H1 (cell line): ENCODE measurements around the gene TSPEAR. TPM values are rescaled to one million over a fixed set of nuclear protein-coding genes. Genes with fewer than 3 reads are reported as not detected.

ENCODE experiments used
- CTCF ChIA-PET: fragments of 300-600 bp; sonication (Branson Sonifier 250); formaldehyde crosslinking; loops from one replicate; lab custom pipeline; 2021; ENCODE audit not compliant: partially characterized antibody; lab: Charles Lee
- POLR2A ChIA-PET: fragments of 300-600 bp; sonication (Branson Sonifier 250); formaldehyde crosslinking; loops from one replicate; lab custom pipeline; 2021; ENCODE audit warnings: inconsistent platforms; ENCODE audit not compliant: partially characterized antibody; lab: Charles Lee
- DNase-seq, 2 experiments: peaks; one replicate each; pipeline versions ENCODE4 v3.0.0 to v3.0.0-alpha.2; 2010 to 2022; ENCODE audit warnings: low spot score in 2 of 2, low read depth in 1 of 2, mixed read lengths in 1 of 2
- FAIRE-seq: peaks from 2 replicates; lab custom pipeline; 2011; peaks lifted over from hg19 to GRCh38; lab: Jason Lieb, UNC
- H2AFZ ChIP-seq: 2 replicates; pipeline ENCODE4 v1.8.1; 2012; ENCODE audit warnings: low read length, inconsistent platforms
- H2AK5ac ChIP-seq: 2 replicates; pipeline ENCODE4 v1.6.1; 2013; ENCODE audit warnings: low read depth, low read length
- H2BK120ac ChIP-seq: replicated peaks from 2 replicates; pipeline ENCODE3; 2013; ENCODE audit warnings: low read depth, low read length, inconsistent platforms
- H2BK12ac ChIP-seq: 2 replicates; pipeline ENCODE4 v1.6.1; 2013; ENCODE audit warnings: low read depth, low read length
- H2BK15ac ChIP-seq: 2 replicates; pipeline ENCODE4 v1.6.1; 2013; ENCODE audit warnings: low read length
- H2BK20ac ChIP-seq: 2 replicates; pipeline ENCODE4 v1.6.1; 2013; ENCODE audit warnings: low read length
- H2BK5ac ChIP-seq: 2 replicates; pipeline ENCODE4 v1.6.1; 2013; ENCODE audit warnings: low read depth, low read length
- H3K14ac ChIP-seq: 2 replicates; pipeline ENCODE4 v1.6.1; 2013; ENCODE audit warnings: inconsistent platforms; ENCODE audit not compliant: insufficient read length
- H3K18ac ChIP-seq: 2 replicates; pipeline ENCODE4 v1.6.1; 2013; ENCODE audit warnings: low read length; ENCODE audit errors: extremely low read depth
- H3K23ac ChIP-seq: 2 replicates; pipeline ENCODE4 v1.6.1; 2013; ENCODE audit warnings: inconsistent platforms; ENCODE audit not compliant: insufficient read length
- H3K23me2 ChIP-seq: 2 replicates; pipeline ENCODE4 v1.6.1; 2013; ENCODE audit warnings: low read depth, low read length
- H3K27ac ChIP-seq: 2 replicates; pipeline ENCODE4 v1.6.1; 2011; ENCODE audit warnings: low read depth, low read length, inconsistent platforms
- H3K27me3 ChIP-seq, 4 experiments: replicated peaks in 1 of 4; 1 replicate in 1 of 4; 2 replicates in 3 of 4; pipeline versions ENCODE4 v1.6.1 to v1.8.1; 2011 to 2013; ENCODE audit warnings: low read length in 3 of 4, mild to moderate bottlenecking in 3 of 4, inconsistent platforms in 2 of 4, mixed read lengths in 2 of 4, moderate library complexity in 1 of 4; ENCODE audit not compliant: control insufficient read depth in 3 of 4, insufficient read depth in 3 of 4; ENCODE audit errors: extremely low read depth in 1 of 4
- H3K36me3 ChIP-seq, 4 experiments: 2 replicates each; pipeline versions ENCODE4 v1.6.1 to v1.8.1; 2011 to 2013; ENCODE audit warnings: mild to moderate bottlenecking in 4 of 4, low read length in 3 of 4, moderate library complexity in 2 of 4, control low read depth in 1 of 4, inconsistent platforms in 1 of 4; ENCODE audit not compliant: insufficient read depth in 4 of 4, control insufficient read depth in 2 of 4
- H3K4ac ChIP-seq: replicated peaks from 2 replicates; pipeline ENCODE3; 2013; ENCODE audit warnings: low read length, low read depth, mixed read lengths, inconsistent platforms; ENCODE audit not compliant: insufficient read length
- H3K4me1 ChIP-seq, 4 experiments: replicated peaks in 1 of 4; 1 replicate in 1 of 4; 2 replicates in 3 of 4; pipeline versions ENCODE4 v1.6.1 to v1.8.1; 2011 to 2013; ENCODE audit warnings: low read length in 3 of 4, inconsistent platforms in 2 of 4, mixed read lengths in 1 of 4; ENCODE audit not compliant: insufficient read depth in 4 of 4, control insufficient read depth in 3 of 4
- H3K4me2 ChIP-seq, 2 experiments: 2 replicates each; pipeline versions ENCODE4 v1.6.1 to v1.8.1; 2011 to 2013; ENCODE audit warnings: low read depth in 2 of 2, low read length in 2 of 2, control low read depth in 1 of 2, inconsistent platforms in 1 of 2, mild to moderate bottlenecking in 1 of 2; ENCODE audit not compliant: insufficient read depth in 1 of 2
- H3K4me3 ChIP-seq, 4 experiments: fragments of 200-600, 300-600 bp in 1 of 4; sonication (generic), shearing (Covaris generic), sonication (Bioruptor Twin) in 1 of 4; 2 replicates each; pipeline versions ENCODE4 v1.5.1 to v1.8.1; 2011 to 2016; ENCODE audit warnings: low read length in 4 of 4, low read depth in 3 of 4, control low read depth in 2 of 4, inconsistent platforms in 2 of 4, mild to moderate bottlenecking in 2 of 4, mixed read lengths in 1 of 4, moderate library complexity in 1 of 4; ENCODE audit not compliant: insufficient read depth in 2 of 4; ENCODE audit errors: extremely low read depth in 1 of 4
- H3K56ac ChIP-seq: replicated peaks from 2 replicates; pipeline ENCODE3; 2013; ENCODE audit warnings: low read depth, mild to moderate bottlenecking, mixed read lengths, low read length, inconsistent platforms; ENCODE audit not compliant: insufficient read length
- H3K79me1 ChIP-seq: 2 replicates; pipeline ENCODE4 v1.6.1; 2013; ENCODE audit warnings: low read depth, low read length, control low read depth
- H3K79me2 ChIP-seq, 2 experiments: 2 replicates each; pipeline versions ENCODE4 v1.6.1 to v1.8.1; 2012 to 2013; ENCODE audit warnings: low read length in 2 of 2, mild to moderate bottlenecking in 2 of 2, inconsistent platforms in 1 of 2; ENCODE audit not compliant: insufficient read depth in 2 of 2, control insufficient read depth in 1 of 2
- H3K9ac ChIP-seq, 4 experiments: replicated peaks in 1 of 4; 1 replicate in 1 of 4; 2 replicates in 3 of 4; pipeline versions ENCODE4 v1.6.1 to v1.8.1; 2011 to 2013; ENCODE audit warnings: low read depth in 3 of 4, low read length in 3 of 4, control low read depth in 2 of 4, mild to moderate bottlenecking in 2 of 4, moderate library complexity in 2 of 4, inconsistent platforms in 1 of 4; ENCODE audit errors: extremely low read depth in 1 of 4
- H3K9me3 ChIP-seq, 2 experiments: 2 replicates each; pipeline versions ENCODE4 v1.6.1 to v1.8.1; 2012 to 2013; ENCODE audit warnings: mild to moderate bottlenecking in 2 of 2, moderate library complexity in 2 of 2, control low read depth in 1 of 2, inconsistent platforms in 1 of 2, low read depth in 1 of 2, low read length in 1 of 2, mixed read lengths in 1 of 2; ENCODE audit not compliant: insufficient read depth in 2 of 2
- H4K20me1 ChIP-seq, 2 experiments: replicated peaks in 1 of 2; 2 replicates each; pipeline versions ENCODE3 to v1.8.1; 2011 to 2013; ENCODE audit warnings: inconsistent platforms in 2 of 2, low read length in 2 of 2, mild to moderate bottlenecking in 1 of 2; ENCODE audit not compliant: insufficient read depth in 2 of 2, control insufficient read depth in 1 of 2
- H4K5ac ChIP-seq: 2 replicates; pipeline ENCODE4 v1.6.1; 2013; ENCODE audit warnings: low read length, low read depth, mixed read lengths, inconsistent platforms; ENCODE audit not compliant: insufficient read length
- H4K8ac ChIP-seq: 2 replicates; pipeline ENCODE4 v1.8.0; 2013; ENCODE audit warnings: mild to moderate bottlenecking, moderate library complexity, low read length, inconsistent platforms; ENCODE audit not compliant: insufficient read depth; ENCODE audit errors: extremely low read depth
- H4K91ac ChIP-seq: replicated peaks from 2 replicates; pipeline ENCODE3; 2013; ENCODE audit warnings: low read length, mixed read lengths, inconsistent platforms; ENCODE audit not compliant: insufficient read length
- ASH2L ChIP-seq: fragments of 200-600, 300-600 bp; sonication (generic); IDR thresholded peaks from one replicate; pipeline ENCODE4 v1.7.1; 2017; ENCODE audit warnings: low read length
- CBX5 ChIP-seq: fragments of 300-800, 300-1000 bp; sonication (generic); IDR thresholded peaks from 2 replicates; pipeline ENCODE4 v1.7.1; 2016; ENCODE audit warnings: antibody characterized with exemption, low read length, low read depth
- CHD2 ChIP-seq: IDR thresholded peaks from 2 replicates; pipeline ENCODE4 v1.6.1; 2012; ENCODE audit warnings: low read length, improper control_type of control experiment
- EZH2 ChIP-seq: fragments of 200-600 bp; sonication (generic); IDR thresholded peaks from 2 replicates; pipeline ENCODE4 v1.7.1; 2012; ENCODE audit warnings: low read depth, mild to moderate bottlenecking, moderate library complexity, low read length, inconsistent platforms; ENCODE audit not compliant: severe bottlenecking
- GTF2F1 ChIP-seq: IDR thresholded peaks from 2 replicates; pipeline ENCODE4 v1.6.1; 2012; ENCODE audit warnings: low read depth, low read length, improper control_type of control experiment, borderline replicate concordance
- KDM1A ChIP-seq: fragments of 200-600, 300-600 bp; sonication (generic); IDR thresholded peaks from 2 replicates; pipeline ENCODE4 v1.7.1; 2016; ENCODE audit warnings: mild to moderate bottlenecking, low read length, borderline replicate concordance
- SAP30 ChIP-seq: fragments of 300-600 bp; sonication (generic); IDR thresholded peaks from 2 replicates; pipeline ENCODE4 v1.7.1; 2012; ENCODE audit warnings: low read length, moderate library complexity, mild to moderate bottlenecking, inconsistent platforms; ENCODE audit not compliant: insufficient read depth, insufficient replicate concordance
- SIN3A ChIP-seq, 2 experiments: IDR thresholded peaks in 1 of 2; conservative IDR thresholded peaks in 1 of 2; 2 replicates each; pipeline ENCODE4 v1.6.1; 2011 to 2012; ENCODE audit warnings: low read length in 2 of 2, improper control_type of control experiment in 1 of 2, low read depth in 1 of 2, mild to moderate bottlenecking in 1 of 2
- TAF7 ChIP-seq: optimal IDR thresholded peaks from 2 replicates; pipeline ENCODE3; 2011; ENCODE audit warnings: low read depth, mild to moderate bottlenecking, inconsistent platforms, low read length, moderate library complexity, borderline replicate concordance
- WGBS, 2 experiments: shearing (Covaris generic) in 1 of 2; methylation state at CpG; one replicate each; pipeline versions ENCODE4 v1.1.6 to v1.1.7; 2013 to 2015; ENCODE audit warnings: low lambda C conversion rate in 2 of 2, mixed read lengths in 2 of 2, inconsistent platforms in 1 of 2, low coverage in 1 of 2, missing lambda C conversion rate in 1 of 2; ENCODE audit not compliant: insufficient replicate concordance in 2 of 2, insufficient coverage in 1 of 2, insufficient read length in 1 of 2; ENCODE audit errors: extremely low coverage in 1 of 2, missing lambda C conversion rate in 1 of 2; 5-methylcytosine and 5-hydroxymethylcytosine counted together
- polyA plus RNA-seq, 7 experiments: library from polyadenylated mRNA; depleted of rRNA in 3 of 7; stranded (reverse) in 5 of 7; unstranded in 2 of 7; fragments of >200 nt in 5 of 7; fragments of 200-250 nt in 2 of 7; gene quantifications; 1 replicate in 5 of 7; 2 replicates in 1 of 7; 4 replicates in 1 of 7; pipeline versions ENCODE4 v1.2.1 to v1.2.3, GENCODE V29; 2011 to 2013; ENCODE audit warnings: missing spikeins in 2 of 7, mixed read lengths in 2 of 7
- total RNA-seq: library from RNA; stranded (reverse); fragmentation: NEBNext Ultra II Directional; extraction: Animal tissue kit (Norgen Biotek cat#: 25700); gene quantifications from 2 replicates; pipeline ENCODE4 v1.2.1, GENCODE V29; 2021
- TF ChIP-seq, protein P1 (sequence below): IDR thresholded peaks from 2 replicates; pipeline ENCODE4 v1.6.1; 2012; ENCODE audit warnings: inconsistent platforms
- TF ChIP-seq, protein P2 (sequence below): IDR thresholded peaks from 2 replicates; pipeline ENCODE4 v1.6.1; 2012; ENCODE audit warnings: low read length, inconsistent platforms

Gene TSPEAR
- total and polyA plus RNA-seq, 2 of the 8 experiments (the other 6 are each of a cell fraction or from before 2014, with no cell fraction given), result 0.58 to 0.89 TPM

DNA sequence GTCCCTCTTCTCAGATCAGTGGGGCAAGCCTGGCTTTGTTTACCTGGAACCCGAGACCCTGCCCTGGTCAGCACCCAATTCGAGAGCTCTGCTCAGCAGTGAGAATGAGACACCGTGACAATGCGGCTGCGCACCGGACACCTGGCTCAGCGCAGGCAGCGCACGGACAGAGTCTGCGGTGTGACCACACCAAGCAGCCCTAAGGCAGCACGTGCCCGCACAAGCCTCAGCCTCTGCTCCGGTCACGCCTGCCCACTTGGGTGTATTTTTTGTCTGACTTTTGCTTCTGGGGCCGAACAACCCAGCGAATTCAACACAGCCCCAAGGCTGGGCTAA lies 94.8 kb downstream of the TSPEAR start:
- FAIRE-seq, result no peak
- H2BK120ac ChIP-seq, result no peak overlapping the region
- H3K14ac ChIP-seq, result no peak overlapping the region
- H3K36me3 ChIP-seq, result no peaks in the 10 kb centered on the region
- H2AK5ac ChIP-seq, result no peak overlapping the region
- peak overlapping the region; percentile 72; the same call in 1 of the 2 replicates for H2BK15ac ChIP-seq
- peak overlapping the region; percentile 84; the same call in 1 of the 2 replicates for H2BK12ac ChIP-seq
- H3K4ac ChIP-seq, result peak overlapping the region; percentile 76
- H3K23ac ChIP-seq, result no peak overlapping the region
- H3K27me3 ChIP-seq, result no peaks in the 10 kb centered on the region
- no peak overlapping the region for H3K56ac ChIP-seq
- ChIA-PET CTCF (interaction anchor here (0.7 to 4.0 kb wide), 10 partner anchors 9 to 183 kb away, joined by 3 to 16 read pairs (median 3); partner anchors contain the start of gene KRTAP10-9), POLR2A (interaction anchor here (0.7 to 1.7 kb wide), 3 partner anchors 87 to 96 kb away, joined by 3 read pairs; no protein-coding TSS in a partner anchor)
- H2BK5ac ChIP-seq, result peak overlapping the region; percentile 60; the same call in 1 of the 2 replicates
- no peak overlapping the region for H2AFZ ChIP-seq
- H3K4me1 ChIP-seq, result peaks cover 0 to 6% (median 2%) of the 10 kb centered on the region in 4 experiments; a peak in 4 of 7 replicates
- peaks cover 11 to 12% of the 10 kb centered on the region in 2 experiments for H3K9me3 ChIP-seq
- H3K18ac ChIP-seq, result peak overlapping the region; percentile 32; the same call in 1 of the 2 replicates
- H3K9ac ChIP-seq, result no peak overlapping the region
- H2BK20ac ChIP-seq, result peak overlapping the region; percentile 66; the same call in 1 of the 2 replicates
- 85% methylated on average over 16 of the region's 16 CpGs; no CpG with 5 or more reads in 1 of the 2 experiments for WGBS, 2 experiments
- H4K5ac ChIP-seq, result no peak overlapping the region
- no peak overlapping the region for H3K27ac ChIP-seq
- peak overlapping the region; percentile 69 for H4K91ac ChIP-seq
- H3K79me2 ChIP-seq, result no peaks in the 10 kb centered on the region
- peak overlapping the region; percentile 45; the same call in 1 of the 2 replicates for H4K8ac ChIP-seq
- H3K4me2 ChIP-seq, result no peak overlapping the region
- H3K23me2 ChIP-seq, result no peaks in the 10 kb centered on the region
- H3K79me1 ChIP-seq, result no peaks in the 10 kb centered on the region; the same call in 1 of the 2 replicates
- peaks cover 0 to 1% of the 10 kb centered on the region in 2 experiments for H4K20me1 ChIP-seq
- H3K4me3 ChIP-seq, result no peak overlapping the region
- peak in 1 of 2 experiments; percentile 45 for DNase-seq
- TF ChIP-seq, protein P1, sequence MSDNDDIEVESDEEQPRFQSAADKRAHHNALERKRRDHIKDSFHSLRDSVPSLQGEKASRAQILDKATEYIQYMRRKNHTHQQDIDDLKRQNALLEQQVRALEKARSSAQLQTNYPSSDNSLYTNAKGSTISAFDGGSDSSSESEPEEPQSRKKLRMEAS, result no peak
- no peak for TF ChIP-seq EZH2
- no peak for TF ChIP-seq SIN3A (conservative IDR thresholded peaks at IDR 0.05 in 1 of 2, IDR thresholded peaks at IDR 0.05 in 1 of 2; ENCODE audit: low read depth in 1 of 2, low read length in 2 of 2)
- TF ChIP-seq SAP30, result no peak
- no peak for TF ChIP-seq GTF2F1
- no peak for TF ChIP-seq ASH2L
- TF ChIP-seq, protein P2, sequence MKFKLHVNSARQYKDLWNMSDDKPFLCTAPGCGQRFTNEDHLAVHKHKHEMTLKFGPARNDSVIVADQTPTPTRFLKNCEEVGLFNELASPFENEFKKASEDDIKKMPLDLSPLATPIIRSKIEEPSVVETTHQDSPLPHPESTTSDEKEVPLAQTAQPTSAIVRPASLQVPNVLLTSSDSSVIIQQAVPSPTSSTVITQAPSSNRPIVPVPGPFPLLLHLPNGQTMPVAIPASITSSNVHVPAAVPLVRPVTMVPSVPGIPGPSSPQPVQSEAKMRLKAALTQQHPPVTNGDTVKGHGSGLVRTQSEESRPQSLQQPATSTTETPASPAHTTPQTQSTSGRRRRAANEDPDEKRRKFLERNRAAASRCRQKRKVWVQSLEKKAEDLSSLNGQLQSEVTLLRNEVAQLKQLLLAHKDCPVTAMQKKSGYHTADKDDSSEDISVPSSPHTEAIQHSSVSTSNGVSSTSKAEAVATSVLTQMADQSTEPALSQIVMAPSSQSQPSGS, result no peak
- TF ChIP-seq CHD2, result no peak
- no peak for TF ChIP-seq TAF7
- TF ChIP-seq CBX5, result no peak
- no peak for TF ChIP-seq KDM1A
